Mucosa of gallbladder (tissue), 1 donor: ENCODE data around the gene CROCC2. TPM values are rescaled to one million over a fixed set of nuclear protein-coding genes. Genes with fewer than 3 reads are reported as not detected.
A peak's percentile ranks its signal among the peaks of the same experiment; 100 is the strongest.

Source experiments
- DNase-seq: peaks from one replicate; pipeline ENCODE4 v3.0.0-alpha.2; 2020; ENCODE audit warnings: low spot score
- total RNA-seq: library from RNA; stranded (reverse); gene quantifications from one replicate; pipeline ENCODE4 v1.2.1, GENCODE V29; 2021
- donor health status: DM: no; HTN: no; CAD: no.

CROCC2 gene
- total RNA-seq, 1 donor from 2014 or later: 0.09 TPM

DNA sequence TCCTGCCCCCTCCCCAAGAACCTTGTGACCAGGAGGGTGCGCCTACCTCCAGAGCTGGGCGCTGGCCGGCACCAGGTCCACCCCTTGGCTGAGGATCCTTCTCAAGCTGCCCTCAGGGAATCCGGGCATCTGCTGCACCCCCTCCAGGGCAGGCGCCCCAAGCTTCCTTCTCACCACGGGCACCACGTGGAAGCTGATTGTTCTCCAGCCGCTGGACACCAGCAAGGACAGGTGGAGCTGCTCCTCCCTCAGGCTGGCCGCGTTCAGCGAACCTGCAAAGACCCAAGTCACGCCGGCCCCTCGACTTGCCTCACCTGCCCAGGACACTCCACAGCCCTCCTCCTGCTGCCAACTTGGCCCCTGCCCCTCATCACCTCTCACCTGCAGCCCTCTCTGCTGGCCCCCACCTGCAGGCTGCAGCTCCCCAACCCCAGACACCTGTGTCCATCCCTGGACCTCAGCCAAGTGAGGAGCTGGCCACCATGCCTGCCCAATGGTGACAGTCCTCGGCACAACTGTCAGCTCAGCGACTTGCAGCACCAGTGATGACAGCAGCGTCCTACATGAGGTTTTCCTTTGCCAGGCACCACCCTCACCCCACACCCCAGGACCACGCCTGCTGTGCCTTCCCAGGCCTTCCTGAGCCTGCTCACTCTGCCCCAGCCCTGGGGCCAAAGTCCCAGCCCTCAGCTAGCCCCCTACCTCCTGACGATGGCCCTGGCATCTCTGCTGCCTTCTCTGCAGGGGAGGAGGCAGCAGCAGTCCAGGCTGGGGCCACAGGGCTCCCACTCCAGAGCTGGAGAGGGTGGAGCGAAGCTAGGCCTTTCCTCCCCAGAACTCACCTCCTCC is 14.4 kb upstream of the CROCC2 start:
- no peak for DNase-seq

DNA sequence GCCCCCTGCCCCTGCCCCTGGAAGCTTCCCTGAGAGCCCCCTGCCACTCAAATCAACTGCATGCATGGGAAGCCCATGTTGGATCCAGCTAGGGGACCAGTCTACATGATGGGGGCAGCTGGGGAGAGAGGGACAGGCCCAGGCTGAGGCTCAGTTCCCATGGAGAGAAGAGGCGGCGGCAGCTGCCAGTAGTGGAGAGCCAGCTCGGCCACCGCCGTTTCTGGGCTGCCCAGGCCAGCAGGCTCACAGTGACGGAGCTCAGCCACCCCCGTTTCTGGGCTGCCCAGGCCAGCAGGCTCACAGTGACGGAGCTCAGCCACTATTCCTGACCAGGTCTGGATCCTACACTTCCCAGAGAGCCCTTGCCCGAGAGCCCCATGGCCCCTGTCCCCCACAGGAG is 13.8 kb upstream of the CROCC2 start:
- no peak for DNase-seq

DNA sequence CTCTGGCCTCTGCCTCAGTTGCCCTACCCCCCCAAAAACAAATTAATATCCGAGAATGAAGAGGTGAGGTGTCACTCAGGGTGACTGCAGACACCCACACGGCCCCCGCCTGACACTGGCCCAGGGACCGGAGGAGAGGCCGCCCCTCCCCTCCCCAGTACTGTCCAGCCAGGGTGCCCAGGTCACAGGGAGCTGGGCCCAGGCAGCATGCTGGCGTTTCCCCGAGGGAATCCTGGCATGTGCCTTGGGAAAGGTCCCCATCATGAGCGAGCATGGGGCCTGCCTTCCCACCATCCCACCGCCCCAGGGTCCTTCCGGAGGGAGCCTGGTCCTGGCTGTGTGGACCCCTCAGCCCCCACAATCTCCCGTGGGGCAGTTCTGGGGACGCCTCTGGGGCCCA is 13.2 kb upstream of the CROCC2 start:
- no peak for DNase-seq

DNA sequence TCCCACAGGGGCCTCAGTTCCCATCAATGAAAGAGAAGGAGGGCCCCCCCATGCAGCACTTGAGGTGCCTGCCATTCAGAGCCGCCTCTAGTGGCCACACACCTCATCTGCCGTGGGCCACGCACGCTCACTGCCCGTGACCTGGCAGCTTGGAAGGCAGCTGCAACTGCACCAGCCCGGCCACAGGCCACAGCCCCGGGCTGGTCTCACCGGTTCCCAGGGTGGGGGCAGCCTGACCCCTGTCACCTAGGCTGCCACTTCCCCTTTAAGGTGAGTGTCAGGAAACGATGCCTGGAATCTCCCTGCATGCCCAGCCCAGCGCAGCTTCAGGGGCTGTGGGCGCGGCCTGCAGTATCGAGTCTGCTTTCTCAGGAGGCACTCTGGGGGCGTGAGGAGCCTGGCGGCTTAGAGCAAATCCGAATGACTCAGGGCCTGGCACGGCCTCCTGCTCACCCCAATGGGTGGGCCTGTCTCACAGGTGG is 12.7 kb upstream of the CROCC2 start:
- no peak for DNase-seq

DNA sequence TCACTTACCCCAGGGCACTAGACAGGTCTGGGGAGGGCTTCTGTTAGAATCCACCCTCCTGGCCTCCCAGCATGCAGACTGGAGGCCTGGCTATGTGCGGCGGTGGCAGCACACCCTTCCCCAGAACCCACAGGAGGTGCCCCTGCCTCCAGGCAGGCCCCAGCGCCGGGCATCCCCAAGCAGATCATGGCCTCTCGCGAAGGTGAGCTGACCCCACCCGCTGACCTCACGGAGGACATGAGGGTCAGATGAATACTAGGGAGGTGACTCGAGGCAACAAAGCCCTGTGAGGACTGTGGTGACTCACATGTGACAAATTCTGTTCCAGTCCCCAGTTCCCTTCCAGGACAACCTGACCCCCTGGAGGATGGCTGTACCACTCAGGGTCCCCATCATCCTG is 12.1 kb upstream of the CROCC2 start:
- no peak for DNase-seq

DNA sequence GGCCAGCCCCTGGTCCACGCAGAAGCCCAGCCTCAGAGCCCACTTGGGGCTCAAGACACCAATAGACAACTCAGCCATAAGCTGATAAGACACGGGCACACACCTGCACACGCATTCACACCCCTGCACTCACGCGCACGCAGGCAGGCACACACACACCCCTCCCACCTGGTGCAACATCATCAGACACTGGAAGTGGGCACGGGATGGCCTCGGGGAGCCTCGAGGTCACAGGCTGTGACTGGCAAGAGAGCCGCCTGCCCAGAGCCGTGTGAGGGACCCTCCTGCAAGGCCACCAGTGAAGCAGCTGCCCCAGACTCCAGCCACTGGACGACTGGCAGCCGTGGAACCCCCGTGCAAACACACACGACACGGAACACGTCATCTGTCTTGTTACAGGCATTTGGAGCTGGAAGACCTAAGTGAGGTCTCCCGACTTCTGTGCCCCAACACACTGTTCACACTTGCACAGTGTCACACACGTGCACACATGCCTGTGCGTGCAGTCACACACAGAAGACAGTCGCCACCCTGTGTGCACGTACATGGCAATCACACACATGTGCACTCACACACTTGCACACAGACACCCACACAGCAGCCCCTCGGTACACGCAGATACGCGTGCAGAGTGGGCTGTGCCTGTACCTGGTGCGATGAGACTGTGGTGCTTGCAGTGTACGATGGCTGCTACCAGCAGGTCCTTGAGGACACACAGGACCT is 11.1 kb upstream of the CROCC2 start:
- DNase-seq: no peak

DNA sequence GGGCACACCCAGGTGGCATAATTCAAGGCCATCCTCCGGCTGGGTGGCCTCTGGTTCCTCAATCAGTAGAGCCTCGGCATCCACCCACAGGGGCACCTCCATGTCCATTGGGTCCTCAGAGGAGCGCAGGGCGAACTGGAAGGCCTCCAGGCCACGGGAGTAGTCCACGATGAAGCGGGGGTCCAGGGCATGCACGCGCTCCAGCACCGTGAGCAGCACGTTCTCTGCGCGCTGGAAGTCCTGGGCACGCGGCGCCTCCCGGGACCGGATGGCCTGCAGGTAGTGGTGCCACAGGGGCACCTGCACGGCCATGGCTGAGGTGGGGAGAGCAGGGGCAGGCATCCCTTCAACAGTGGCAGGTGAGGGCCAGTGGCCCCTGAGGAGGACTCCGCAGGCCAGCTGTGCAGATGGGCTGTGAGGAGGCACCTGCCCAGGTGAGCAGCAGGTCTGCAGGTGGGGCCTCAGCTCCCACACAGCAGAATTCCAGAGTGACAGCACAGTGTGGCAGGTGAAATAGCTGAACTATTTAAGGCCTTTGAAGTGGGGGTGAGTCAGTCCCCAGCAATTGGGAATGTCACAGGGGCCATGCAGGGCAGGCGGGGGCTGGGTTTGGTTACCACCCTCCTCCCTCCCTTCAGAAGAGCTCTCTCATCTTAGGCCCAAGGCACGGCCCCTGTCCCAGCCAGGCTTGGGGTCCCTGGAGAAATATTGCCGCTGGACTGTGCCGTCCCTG is 10.3 kb upstream of the CROCC2 start, which contains the start of gene MAB21L4:
MAB21L4 (minus strand) TSS at position 501 of the 733 bp plus-strand sequence; CDS start at position 342, 159 bp downstream.
- DNase-seq: no peak

DNA sequence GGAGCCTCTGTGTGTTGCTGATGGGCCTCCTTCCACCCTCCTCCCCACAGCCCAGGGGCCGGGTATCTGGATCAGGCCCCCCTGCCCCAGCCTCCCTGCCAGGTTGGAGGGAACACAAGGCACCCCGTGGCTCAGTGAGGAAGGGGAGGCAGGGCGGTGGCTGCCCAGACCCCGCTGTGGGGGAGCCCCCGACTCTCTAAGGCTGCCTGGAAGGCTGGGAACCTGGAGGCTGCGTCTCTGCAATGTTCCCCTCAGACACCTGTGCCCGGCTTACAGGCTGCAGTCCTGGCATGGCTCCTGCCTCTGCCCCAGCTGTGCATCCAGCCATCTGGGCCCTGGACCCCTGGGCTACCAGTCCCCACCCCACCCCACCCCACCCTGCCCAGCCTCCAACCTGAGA is 9.7 kb upstream of the CROCC2 start:
- no peak for DNase-seq

DNA sequence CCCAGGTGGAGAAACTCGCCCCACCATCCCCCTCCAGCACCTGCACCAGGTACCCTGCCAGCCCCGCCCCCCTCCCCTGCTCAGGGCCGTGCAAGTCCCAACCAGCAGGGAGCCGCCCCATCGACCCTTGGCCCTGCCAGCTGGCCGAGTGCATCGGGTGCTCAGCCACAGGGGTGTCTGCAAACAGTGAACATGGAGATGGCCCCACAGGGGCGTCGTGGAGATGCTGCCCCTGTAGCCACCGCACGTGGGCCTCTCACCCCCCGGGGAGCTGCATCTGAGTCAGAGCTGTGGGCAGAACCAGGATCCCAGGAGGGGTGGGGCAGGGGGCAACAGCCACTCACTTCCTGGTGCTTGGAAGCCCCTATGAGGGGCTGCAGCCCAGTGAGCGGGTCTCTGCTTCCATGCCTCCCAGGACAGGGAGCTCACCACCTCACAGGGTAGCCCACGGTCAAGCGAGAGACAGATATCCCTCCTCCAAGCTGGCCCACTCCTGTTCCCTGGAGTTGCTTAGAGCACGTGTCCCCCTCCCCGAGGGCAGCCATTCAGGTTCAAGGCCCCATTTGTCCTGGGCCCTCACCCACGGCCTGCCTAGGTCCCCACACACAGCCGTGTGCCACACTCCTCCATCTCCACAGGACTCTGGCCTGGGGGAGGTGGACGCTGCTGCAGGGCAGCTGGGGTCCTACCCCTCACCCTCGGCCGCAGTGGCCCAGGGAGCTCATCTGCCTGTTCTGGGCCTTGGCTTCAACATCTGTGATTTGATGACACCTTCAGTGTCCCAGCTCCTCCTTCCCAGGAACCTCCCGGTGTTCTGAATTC is 9.1 kb upstream of the CROCC2 start:
- DNase-seq: peak; percentile 46

DNA sequence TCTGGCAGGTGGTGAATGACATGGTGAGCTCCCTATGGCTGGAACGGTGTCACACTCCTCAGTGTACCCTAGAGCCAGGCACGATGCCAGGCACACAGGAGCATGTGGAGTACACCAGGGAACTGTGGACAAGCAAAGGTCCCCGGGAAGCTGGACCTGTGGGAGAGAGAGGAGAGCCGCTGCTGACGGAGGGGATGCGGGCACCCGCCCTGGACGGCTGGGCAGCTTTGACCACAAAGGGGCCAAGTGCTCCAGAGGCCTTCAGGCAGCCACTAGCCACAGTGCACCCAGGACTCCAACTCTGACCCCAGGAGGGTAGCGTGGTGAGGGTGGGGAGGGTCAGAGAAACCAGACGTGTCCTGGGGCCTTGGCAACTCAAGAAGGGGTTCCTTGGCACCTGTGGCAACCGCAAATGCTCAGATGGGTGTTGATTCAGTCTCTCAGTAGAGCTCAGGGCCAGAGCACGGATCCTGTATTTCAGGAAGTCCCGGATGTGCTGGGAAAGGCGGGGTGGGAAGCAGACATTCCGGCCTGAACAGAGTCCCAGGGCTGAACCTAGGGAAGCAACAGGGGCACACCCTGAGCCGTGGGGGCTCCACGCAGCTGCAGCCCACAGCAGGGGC is 7.9 kb upstream of the CROCC2 start:
- no peak for DNase-seq

DNA sequence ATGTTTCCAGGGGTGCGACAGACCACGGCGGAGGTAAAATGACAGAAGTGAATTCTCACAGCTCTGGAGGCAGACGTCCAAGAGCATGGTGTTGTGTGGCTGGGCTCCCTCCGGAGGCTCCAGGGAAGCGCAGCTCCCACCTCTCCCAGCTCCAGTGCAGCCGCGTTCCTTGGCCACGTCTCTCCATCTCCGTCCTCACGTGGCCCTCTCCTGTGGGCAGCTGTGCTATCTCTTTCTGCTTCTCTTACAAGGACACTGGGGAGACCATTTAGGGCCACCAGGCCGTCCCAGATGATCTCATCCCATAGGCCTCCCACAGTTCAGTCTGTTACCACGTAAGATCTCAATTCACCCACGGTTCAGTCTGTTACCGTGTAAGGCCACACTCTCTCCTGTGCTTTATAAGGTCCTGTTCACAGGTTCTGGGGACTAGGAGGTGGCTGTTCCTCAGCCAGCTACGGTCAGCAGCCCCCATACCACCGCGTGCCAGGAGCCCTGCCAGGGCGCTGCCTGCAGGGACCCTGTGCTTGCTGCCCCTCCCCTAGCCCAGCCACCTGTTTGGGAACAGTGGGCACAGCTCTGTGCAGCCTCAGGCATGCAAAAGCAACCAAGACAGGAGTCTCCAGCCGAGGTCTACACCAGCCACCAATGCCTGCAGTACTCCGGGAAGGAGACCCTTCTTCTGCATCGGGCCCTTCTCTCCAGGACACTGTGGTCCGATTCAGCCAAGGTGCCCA is 7.2 kb upstream of the CROCC2 start:
- no peak for DNase-seq

DNA sequence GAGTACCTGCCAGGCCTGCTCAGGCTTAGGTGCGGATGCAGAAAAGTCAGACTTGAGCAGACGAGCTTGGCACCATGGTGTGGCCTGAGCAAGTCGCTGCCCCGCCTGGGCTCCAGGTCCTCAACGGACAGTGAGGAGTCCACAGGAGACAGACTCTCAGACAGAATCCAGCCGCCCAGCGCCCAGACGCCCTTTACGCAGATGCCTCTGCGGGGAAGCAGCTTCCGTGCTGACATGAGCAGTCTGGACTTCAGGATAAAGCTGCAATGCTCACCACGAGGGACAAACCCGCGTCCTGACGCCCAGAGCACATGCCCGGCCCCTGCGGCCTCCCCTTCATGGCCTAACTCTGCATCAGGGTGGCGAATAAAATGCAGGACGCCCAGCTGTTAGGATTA is 6.7 kb upstream of the CROCC2 start:
- no peak for DNase-seq

DNA sequence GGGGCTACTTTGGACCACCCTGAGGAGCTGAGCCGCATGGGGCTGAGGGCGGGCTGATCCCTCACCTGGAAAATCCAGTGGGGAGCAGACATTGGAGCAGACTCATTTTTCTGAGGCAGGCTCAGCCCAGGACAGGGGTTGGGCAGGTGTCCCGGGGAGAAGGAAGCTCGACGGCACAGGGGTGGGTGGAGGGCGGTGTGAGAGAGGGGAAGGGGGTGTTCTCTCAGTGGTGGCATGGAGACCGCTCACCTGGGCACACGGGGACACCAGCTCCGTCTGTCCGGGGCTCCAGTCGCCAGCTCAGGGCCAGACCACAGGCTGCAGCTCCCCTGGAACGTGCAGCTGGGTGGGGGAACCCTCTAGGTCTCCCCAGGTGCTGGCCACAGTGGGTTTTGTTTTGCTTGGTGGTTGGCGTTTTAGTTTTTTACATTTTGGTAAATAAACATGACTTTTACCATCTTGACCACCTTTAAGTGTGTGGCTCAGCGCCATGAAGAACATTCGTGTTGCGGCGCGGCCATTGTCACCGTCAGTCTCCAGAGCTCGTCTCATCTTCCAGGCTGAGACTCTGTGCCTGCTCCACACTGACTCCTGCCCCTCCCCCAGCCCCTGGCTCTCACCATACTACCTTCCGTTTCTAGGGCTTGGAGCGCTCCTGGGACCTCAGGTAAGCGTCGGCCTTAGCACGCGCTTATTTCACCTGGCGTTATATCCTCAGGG is 5.8 kb upstream of the CROCC2 start:
- DNase-seq: no peak

DNA sequence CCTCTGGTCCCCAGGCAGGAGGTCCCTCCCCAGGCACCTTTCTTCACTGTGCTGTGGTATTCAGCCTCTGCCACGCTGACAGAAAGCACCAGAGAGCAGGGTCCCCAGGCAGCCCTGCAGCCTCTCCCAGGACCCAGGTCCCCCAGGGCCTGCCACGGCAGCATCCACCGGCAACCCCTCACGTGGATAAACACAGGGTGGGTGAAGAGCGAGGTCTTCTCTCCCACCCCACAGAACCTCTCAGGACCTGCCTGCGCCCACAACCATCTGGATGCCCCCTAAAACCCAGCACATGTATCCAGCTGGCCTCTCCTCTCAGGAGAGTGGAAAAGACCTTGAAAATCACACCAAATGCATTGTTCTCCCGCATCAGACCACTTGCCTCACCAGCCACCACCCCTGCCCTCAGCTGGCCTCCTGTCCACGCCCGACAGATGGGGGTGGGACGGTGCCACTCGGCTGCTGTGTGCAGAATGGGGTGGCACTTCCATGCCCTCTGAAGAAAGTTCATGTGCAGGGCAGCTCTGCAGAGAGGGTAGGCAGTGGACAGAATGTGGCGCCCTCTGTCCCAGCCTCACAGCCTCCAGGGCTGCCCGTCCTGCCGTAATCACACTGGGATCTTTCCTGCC is 4.0 kb upstream of the CROCC2 start:
- no peak for DNase-seq

DNA sequence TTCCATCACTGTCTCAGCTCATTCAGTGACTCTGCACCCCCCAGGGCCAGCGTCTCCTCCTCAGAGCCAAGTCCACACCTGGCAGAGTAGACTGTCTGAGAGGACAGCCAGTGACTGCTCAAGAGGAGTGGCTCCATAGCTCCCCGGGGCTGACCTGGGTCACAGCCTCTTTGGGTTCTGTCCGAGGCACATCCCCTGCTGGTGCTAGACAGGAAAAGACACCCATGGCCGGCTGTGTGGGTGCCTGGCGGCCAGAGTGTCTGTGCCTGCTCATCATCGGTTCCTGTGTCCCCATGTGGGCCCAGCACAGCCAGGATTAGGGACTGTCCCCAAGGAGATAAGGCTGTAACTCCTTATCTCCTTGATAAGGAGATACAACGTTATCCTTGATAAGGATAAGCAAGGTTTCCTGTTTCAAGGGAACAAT is 3.5 kb upstream of the CROCC2 start:
- no peak for DNase-seq

DNA sequence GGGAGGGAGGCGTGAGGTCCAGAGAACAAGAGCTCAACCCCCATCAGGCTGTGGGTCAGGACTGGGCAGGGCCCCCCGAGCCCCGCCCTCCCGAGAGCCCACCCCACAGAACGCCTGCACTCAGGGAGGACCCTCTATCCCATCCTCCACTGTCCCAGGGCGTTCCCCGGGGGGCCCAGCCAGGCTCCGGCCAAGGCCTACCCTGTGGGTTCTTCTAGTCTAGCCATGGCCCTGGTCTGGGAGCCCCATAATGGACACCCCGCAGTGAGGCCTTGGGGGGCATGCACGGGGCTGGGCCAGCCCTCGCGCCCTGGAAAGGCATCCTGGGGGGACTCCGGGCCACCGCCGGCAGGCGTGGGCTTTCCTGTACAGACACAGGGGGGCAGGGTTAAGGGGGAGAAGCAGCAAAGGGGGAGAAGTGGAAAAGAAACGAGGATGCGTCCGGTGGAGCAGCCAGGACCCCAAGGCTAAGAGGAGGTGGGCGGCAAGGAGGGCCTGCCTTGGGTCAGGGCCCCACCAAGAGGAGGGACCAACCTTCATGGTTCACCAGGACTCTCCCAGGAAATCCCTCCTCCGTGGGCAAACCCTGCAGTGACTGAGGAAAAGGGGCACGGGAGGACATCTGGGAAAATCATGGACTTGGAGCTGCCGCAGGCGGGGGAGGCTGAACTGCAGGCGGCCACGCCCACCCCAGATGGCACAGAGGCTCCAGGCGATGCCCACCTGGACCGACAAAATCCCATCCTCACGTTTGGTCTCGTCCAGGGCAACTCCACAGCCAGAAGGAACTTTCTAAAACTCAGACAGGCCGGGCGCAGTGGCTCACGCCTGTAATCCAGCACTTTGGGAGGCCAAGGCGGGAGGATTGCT is 2.7 kb upstream of the CROCC2 start:
- DNase-seq: no peak

DNA sequence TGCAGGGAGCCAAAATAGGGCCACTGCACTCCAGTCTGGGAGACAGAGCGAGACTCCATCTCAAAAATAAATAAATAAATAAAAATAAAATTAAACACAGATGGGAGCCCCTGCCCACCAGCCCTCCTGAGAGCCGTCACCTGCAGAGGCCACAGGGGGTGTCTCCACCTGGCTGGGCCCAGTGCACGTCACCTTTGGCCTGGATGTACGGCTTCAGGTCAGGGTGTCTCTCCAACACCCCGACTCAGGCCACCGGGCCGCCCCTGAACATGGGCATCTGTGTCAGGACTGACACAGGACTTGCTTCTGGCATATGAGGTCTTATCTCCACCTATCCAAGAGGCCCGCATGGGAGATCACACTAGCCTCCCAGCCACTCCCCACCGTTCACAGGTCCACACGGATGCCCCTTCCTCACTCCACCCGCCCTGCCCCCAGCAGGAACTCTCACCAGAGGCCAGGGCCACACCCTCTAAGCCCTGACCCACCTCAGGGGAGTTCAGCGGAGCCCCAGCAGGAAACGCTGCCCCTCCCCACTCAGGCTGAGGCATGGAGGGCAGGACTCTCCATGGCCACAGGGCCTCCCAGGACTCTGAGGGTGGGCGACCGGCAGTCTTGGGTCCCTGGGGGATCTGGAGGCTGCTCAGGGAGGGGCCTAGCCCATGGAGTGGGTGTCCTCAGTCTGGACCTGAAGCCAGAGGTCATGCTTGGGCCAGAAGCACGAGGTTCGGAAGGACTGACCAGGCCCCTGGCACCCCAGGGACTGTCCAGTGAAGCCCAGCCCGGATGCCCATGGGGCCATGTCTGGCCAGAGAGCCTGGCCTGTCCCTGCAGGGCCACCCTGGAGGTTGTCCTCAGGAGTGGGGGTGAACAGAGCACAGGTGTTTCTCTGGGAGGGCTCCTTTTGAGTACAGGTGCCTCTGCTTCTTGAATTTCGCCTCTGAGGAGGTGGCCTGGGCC is 1.6 kb upstream of the CROCC2 start:
- no peak for DNase-seq
